HL-60 (cell line): ENCODE results near the gene CHD2.

ENCODE experiments used
- DNase-seq, 2 experiments: peaks; one replicate each; pipeline ENCODE4 v3.0.0-alpha.2; 2010 to 2020; ENCODE audit warnings: low read depth in 1 of 2, low spot score in 1 of 2
- H3K27ac ChIP-seq: fragments of 250-450 bp; sonication (Bioruptor Pico); replicated peaks from 2 replicates; pipeline ENCODE4 v1.5.1; 2020; ENCODE audit warnings: mild to moderate bottlenecking, moderate library complexity
- H3K27me3 ChIP-seq: fragments of 250-450 bp; sonication (Bioruptor Pico); 2 replicates; pipeline ENCODE4 v1.5.1; 2021; ENCODE audit warnings: mild to moderate bottlenecking, moderate library complexity; ENCODE audit not compliant: insufficient read depth, poor library complexity, severe bottlenecking
- H3K4me3 ChIP-seq: replicated peaks from 2 replicates; pipeline ENCODE4 v1.5.1; 2011; ENCODE audit warnings: mild to moderate bottlenecking, control low read depth, low read length; ENCODE audit not compliant: insufficient read depth
- CTCF ChIP-seq: IDR thresholded peaks from one replicate; pipeline ENCODE4 v1.5.1; 2011; ENCODE audit warnings: low read length, control low read depth, inconsistent platforms; ENCODE audit not compliant: insufficient read depth
- GABPA ChIP-seq: IDR thresholded peaks from 2 replicates; pipeline ENCODE4 v1.6.1; 2012; ENCODE audit warnings: low read depth
- POLR2AphosphoS5 ChIP-seq: IDR thresholded peaks from 2 replicates; pipeline ENCODE4 v1.6.1; 2012; ENCODE audit warnings: low read depth
- REST ChIP-seq: IDR thresholded peaks from 2 replicates; pipeline ENCODE4 v1.6.1; 2012; ENCODE audit warnings: low read depth; ENCODE audit not compliant: insufficient replicate concordance
- SPI1 ChIP-seq: IDR thresholded peaks from 2 replicates; pipeline ENCODE4 v1.6.1; 2012; ENCODE audit warnings: low read depth, mild to moderate bottlenecking, borderline replicate concordance

CHD2 gene

DNA sequence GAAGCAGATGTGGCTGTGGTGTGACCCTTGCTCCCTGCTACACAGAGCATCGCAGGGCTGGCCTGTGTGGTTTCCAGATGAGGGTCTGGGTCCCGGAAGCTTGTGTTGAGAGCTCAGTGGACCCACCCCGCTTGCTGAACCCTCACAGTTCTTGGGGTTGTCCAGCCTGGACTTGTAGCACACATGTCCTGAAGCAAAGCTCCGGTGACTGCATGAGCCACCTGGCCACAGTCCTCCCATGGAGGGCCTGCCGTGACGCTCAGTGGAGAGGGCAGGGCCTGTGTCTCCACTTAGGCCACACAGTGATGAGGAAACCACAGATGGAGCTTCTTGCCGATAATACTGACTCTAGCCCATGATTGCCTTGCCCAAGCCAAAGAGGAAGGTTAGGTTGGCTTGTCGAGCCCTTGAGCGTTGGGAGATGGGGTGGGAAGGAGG, 126.3 kb downstream of the CHD2 start:
- Histone ChIP-seq H3K4me3 (no peak overlapping the region), H3K27me3 (no peaks in the 10 kb centered on the region), H3K27ac (peak overlapping the region; percentile 17)
- peak in 1 of 2 experiments; percentile 33 for DNase-seq
- TF ChIP-seq POLR2AphosphoS5: peak; percentile 22; the same call in 1 of the 2 replicates
- no peak for TF ChIP-seq REST

DNA sequence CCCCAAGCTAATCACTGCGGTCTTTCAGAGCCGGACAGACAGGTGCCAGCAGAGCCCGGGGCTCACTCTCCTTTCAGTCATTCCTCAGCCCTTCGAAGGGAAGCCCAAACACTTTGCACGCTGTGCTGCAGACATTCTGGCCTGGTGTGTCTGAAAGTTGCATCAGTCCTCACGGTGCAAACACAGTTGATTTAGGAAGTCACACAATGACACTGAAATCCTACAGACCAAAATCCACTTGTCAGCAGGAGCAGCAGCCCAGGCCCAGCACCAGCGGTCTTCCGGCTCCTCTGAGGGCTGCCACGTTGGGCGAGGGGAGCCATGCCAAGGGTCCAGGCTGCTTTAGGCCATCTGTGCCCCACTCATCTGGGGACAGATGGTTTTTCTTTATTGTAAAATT, 127.3 kb downstream of the CHD2 start:
- Histone ChIP-seq H3K4me3 (no peak overlapping the region), H3K27ac (peak overlapping the region; percentile 36), H3K27me3 (no peaks in the 10 kb centered on the region)
- DNase-seq: peak in 1 of 2 experiments; percentile 63
- TF ChIP-seq REST: no peak
- no peak for TF ChIP-seq GABPA
- no peak for TF ChIP-seq CTCF
- TF ChIP-seq SPI1: peak; percentile 8; the same call in 1 of the 2 replicates
- TF ChIP-seq POLR2AphosphoS5: no peak; the same call in 1 of the 2 replicates

DNA sequence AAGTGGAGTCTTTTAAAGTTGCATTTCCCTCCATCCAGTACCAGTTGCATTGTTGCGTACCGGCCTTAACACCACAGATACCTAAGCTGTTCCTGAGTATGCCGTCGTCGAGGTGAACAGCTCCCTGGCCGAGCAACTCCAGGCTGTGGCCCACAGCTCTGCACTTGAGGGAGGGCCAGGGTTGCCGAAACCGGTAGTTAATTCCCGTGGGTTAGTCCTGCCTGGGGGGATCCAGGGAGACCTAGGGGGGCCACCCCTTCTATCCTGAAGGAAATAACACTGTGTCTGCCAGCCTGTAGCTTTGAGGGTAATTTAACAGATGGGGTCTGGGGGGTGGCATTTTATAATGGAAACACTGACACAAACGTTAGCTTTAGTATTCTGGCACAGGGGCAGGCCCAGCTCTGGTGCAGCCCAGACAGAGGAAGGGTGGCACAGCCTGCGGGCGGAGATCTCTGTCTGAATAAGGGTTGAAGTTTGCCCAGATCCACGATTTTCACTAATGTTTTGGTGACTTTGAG, 128.0 kb downstream of the CHD2 start:
- Histone ChIP-seq H3K27me3 (no peaks in the 10 kb centered on the region), H3K27ac (peak overlapping the region; percentile 36), H3K4me3 (no peak overlapping the region)
- no peak for DNase-seq
- TF ChIP-seq SPI1 (no peak), POLR2AphosphoS5 (no peak; the same call in 1 of the 2 replicates), REST (no peak), GABPA (no peak), CTCF (no peak)
